SK-N-MC (cell line): ENCODE measurements around the gene STBD1.

Source experiments
- EZH2 ChIP-seq: fragments of 200-600 bp; sonication (generic); IDR thresholded peaks from one replicate; pipeline ENCODE4 v1.6.1; 2017; ENCODE audit warnings: antibody characterized with exemption
- FOXP2 ChIP-seq: optimal IDR thresholded peaks from 2 replicates; pipeline ENCODE3; 2011; ENCODE audit warnings: mild to moderate bottlenecking, moderate library complexity; ENCODE audit not compliant: insufficient read depth; ENCODE audit errors: extremely low read length, control extremely low read depth
- POLR2AphosphoS5 ChIP-seq: IDR thresholded peaks from 2 replicates; pipeline ENCODE4 v1.6.1; 2012; ENCODE audit warnings: mild to moderate bottlenecking, low read depth, low read length, borderline replicate concordance

DNA sequence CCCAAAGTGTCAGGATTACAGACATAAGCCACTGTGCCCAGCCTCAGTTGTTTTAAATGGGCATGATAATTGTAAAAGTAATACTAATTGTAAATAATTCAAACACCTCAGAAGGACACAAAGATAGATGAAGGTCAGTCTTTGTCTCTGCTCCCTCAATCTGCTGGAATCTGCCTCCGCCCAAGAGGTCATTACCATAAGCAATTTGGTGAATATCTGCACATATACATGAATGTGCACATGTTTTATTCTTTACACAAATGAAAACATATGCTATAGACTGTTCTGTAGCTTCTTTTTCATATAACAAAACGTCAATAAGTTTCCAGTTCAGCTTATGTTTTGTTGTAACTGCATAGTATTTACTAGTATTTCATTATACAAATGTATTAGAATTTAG is 7.0 kb downstream of the STBD1 start:
- TF ChIP-seq POLR2AphosphoS5 (no peak), EZH2 (no peak), FOXP2 (no peak)
